ENCODE results near the gene ACP7. TPM values are rescaled to one million over a fixed set of nuclear protein-coding genes. Genes with fewer than 3 reads are reported as not detected.

ACP7 gene
- total and polyA plus RNA-seq, 2 experiments from 2014 or later = 0.27 to 0.45 TPM

- H3K4me2 ChIP-seq = no peak overlapping the region; the same call in 1 of the 2 replicates
- no peaks in the 10 kb centered on the region for H3K9me2 ChIP-seq (ENCODE audit: insufficient read depth)
- ATAC-seq = no peak
- DNase-seq (ENCODE audit: low spot score) = no peak
- H2AFZ ChIP-seq = no peak overlapping the region
- peaks cover 17% of the 10 kb centered on the region for H3K27me3 Mint-ChIP-seq (ENCODE audit: insufficient read depth, low read depth, poor library complexity)
- H4K20me1 ChIP-seq (replicated peaks; ENCODE audit: insufficient read depth) = peaks cover 12% of the 10 kb centered on the region; the same call in 1 of the 2 replicates
- H3K4me3 ChIP-seq = no peak overlapping the region
- H3K79me2 ChIP-seq (replicated peaks; ENCODE audit: insufficient read depth) = peaks cover 94% of the 10 kb centered on the region
- H3K4me1 ChIP-seq (ENCODE audit: insufficient read depth) = peaks cover 69% of the 10 kb centered on the region
- no peaks in the 10 kb centered on the region for H3K27me3 ChIP-seq (ENCODE audit: insufficient read depth)
- peak overlapping the region; percentile 3; the same call in 1 of the 2 replicates for H3K27ac Mint-ChIP-seq
- H3K4me1 Mint-ChIP-seq = peaks cover 92% of the 10 kb centered on the region
- H3F3A ChIP-seq (replicated peaks; ENCODE audit: low read depth) = no peaks in the 10 kb centered on the region; the same call in 1 of the 2 replicates
- H3K27ac ChIP-seq (ENCODE audit: low read depth) = no peak overlapping the region
- H3K9me3 Mint-ChIP-seq = no peaks in the 10 kb centered on the region
- no peaks in the 10 kb centered on the region for H3K36me3 ChIP-seq (ENCODE audit: insufficient read depth)
- TF ChIP-seq ETS1 (IDR thresholded peaks at IDR 0.05) (no peak), ZNF331 (CRISPR knock-in tag; IDR thresholded peaks at IDR 0.05; ENCODE audit: low read depth) (no peak), CREB1 (CRISPR knock-in tag; IDR thresholded peaks at IDR 0.05; ENCODE audit: low read depth) (no peak)
- TF ChIP-seq, protein P1, sequence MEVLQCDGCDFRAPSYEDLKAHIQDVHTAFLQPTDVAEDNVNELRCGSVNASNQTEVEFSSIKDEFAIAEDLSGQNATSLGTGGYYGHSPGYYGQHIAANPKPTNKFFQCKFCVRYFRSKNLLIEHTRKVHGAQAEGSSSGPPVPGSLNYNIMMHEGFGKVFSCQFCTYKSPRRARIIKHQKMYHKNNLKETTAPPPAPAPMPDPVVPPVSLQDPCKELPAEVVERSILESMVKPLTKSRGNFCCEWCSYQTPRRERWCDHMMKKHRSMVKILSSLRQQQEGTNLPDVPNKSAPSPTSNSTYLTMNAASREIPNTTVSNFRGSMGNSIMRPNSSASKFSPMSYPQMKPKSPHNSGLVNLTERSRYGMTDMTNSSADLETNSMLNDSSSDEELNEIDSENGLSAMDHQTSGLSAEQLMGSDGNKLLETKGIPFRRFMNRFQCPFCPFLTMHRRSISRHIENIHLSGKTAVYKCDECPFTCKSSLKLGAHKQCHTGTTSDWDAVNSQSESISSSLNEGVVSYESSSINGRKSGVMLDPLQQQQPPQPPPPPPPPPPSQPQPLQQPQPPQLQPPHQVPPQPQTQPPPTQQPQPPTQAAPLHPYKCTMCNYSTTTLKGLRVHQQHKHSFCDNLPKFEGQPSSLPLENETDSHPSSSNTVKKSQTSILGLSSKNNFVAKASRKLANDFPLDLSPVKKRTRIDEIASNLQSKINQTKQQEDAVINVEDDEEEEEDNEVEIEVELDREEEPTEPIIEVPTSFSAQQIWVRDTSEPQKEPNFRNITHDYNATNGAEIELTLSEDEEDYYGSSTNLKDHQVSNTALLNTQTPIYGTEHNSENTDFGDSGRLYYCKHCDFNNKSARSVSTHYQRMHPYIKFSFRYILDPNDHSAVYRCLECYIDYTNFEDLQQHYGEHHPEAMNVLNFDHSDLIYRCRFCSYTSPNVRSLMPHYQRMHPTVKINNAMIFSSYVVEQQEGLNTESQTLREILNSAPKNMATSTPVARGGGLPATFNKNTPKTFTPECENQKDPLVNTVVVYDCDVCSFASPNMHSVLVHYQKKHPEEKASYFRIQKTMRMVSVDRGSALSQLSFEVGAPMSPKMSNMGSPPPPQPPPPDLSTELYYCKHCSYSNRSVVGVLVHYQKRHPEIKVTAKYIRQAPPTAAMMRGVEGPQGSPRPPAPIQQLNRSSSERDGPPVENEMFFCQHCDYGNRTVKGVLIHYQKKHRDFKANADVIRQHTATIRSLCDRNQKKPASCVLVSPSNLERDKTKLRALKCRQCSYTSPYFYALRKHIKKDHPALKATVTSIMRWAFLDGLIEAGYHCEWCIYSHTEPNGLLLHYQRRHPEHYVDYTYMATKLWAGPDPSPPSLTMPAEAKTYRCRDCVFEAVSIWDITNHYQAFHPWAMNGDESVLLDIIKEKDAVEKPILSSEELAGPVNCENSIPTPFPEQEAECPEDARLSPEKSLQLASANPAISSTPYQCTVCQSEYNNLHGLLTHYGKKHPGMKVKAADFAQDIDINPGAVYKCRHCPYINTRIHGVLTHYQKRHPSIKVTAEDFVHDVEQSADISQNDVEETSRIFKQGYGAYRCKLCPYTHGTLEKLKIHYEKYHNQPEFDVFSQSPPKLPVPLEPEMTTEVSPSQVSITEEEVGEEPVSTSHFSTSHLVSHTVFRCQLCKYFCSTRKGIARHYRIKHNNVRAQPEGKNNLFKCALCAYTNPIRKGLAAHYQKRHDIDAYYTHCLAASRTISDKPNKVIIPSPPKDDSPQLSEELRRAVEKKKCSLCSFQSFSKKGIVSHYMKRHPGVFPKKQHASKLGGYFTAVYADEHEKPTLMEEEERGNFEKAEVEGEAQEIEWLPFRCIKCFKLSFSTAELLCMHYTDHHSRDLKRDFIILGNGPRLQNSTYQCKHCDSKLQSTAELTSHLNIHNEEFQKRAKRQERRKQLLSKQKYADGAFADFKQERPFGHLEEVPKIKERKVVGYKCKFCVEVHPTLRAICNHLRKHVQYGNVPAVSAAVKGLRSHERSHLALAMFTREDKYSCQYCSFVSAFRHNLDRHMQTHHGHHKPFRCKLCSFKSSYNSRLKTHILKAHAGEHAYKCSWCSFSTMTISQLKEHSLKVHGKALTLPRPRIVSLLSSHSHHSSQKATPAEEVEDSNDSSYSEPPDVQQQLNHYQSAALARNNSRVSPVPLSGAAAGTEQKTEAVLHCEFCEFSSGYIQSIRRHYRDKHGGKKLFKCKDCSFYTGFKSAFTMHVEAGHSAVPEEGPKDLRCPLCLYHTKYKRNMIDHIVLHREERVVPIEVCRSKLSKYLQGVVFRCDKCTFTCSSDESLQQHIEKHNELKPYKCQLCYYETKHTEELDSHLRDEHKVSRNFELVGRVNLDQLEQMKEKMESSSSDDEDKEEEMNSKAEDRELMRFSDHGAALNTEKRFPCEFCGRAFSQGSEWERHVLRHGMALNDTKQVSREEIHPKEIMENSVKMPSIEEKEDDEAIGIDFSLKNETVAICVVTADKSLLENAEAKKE (CRISPR knock-in tag; IDR thresholded peaks at IDR 0.05) = no peak
- no peak overlapping the region; the same call in 2 of the 3 replicates for H3K4me3 Mint-ChIP-seq
- no peaks in the 10 kb centered on the region for H3K36me3 Mint-ChIP-seq (ENCODE audit: low read depth)
Measured at GRCh38 chr19:39137131-39137530, 53.0 kb downstream of the ACP7 start.
